HG03064 (cell line): Measurements from ENCODE around the gene PI4KA.
"Not testable (repeated sequence)": the region's sequence is repeated elsewhere in the genome, so short reads cannot be mapped to it uniquely, and the experiment has no call there.

Experiments used
- ATAC-seq: cut with Tn5 transposase; IDR thresholded peaks from one replicate; pipeline ENCODE4 v1.9.1; 2021; ENCODE audit warnings: low read depth; ENCODE audit not compliant: unreplicated experiment

Gene PI4KA

GRCh38 chr22:20671409-20672081 lies 187.1 kb downstream of the PI4KA start:
- no peak for ATAC-seq

GRCh38 chr22:20670457-20671261 lies 188.0 kb downstream of the PI4KA start:
- not testable (repeated sequence) for ATAC-seq

GRCh38 chr22:20669884-20670283 lies 188.7 kb downstream of the PI4KA start:
- ATAC-seq = not testable (repeated sequence)

GRCh38 chr22:20669471-20669870 lies 189.1 kb downstream of the PI4KA start:
- ATAC-seq = not testable (repeated sequence)

- ATAC-seq = not testable (repeated sequence)
These were observed 189.8 kb downstream of the PI4KA start for GRCh38 chr22:20668769-20669168.

- not testable (repeated sequence) for ATAC-seq
These were observed 190.4 kb downstream of the PI4KA start for GRCh38 chr22:20668226-20668625.

- ATAC-seq = not testable (repeated sequence)
These were observed 191.1 kb downstream of the PI4KA start for GRCh38 chr22:20667548-20667947.

- ATAC-seq = no peak
These were observed 192.1 kb downstream of the PI4KA start for GRCh38 chr22:20666560-20666959.

GRCh38 chr22:20664594-20664959 lies 194.0 kb downstream of the PI4KA start:
- no peak for ATAC-seq

- ATAC-seq = no peak
These were observed 194.5 kb downstream of the PI4KA start for GRCh38 chr22:20663941-20664593.

- ATAC-seq = no peak
These were observed 195.3 kb downstream of the PI4KA start for GRCh38 chr22:20663137-20663828.

GRCh38 chr22:20662524-20663036 lies 196.0 kb downstream of the PI4KA start:
- ATAC-seq = not testable (repeated sequence)

GRCh38 chr22:20661473-20661872 lies 197.1 kb downstream of the PI4KA start:
- ATAC-seq = no peak

- no peak for ATAC-seq
These were observed 198.1 kb downstream of the PI4KA start for GRCh38 chr22:20660441-20661054.

- no peak for ATAC-seq
These were observed 198.7 kb downstream of the PI4KA start for GRCh38 chr22:20659920-20660319.

GRCh38 chr22:20659258-20659657 lies 199.4 kb downstream of the PI4KA start:
- ATAC-seq = no peak

GRCh38 chr22:20658433-20659222 lies 200.0 kb downstream of the PI4KA start:
- ATAC-seq = no peak

- no peak for ATAC-seq
These were observed 200.6 kb downstream of the PI4KA start for GRCh38 chr22:20657963-20658362.
